HS-5 (cell line): ENCODE measurements around the gene MAMLD1.
A peak's percentile ranks its signal among the peaks of the same experiment; 100 is the strongest.

Experiments
- DNase-seq: peaks from one replicate; pipeline ENCODE4 v3.0.0-alpha.2; 2012; ENCODE audit warnings: low read depth

The MAMLD1 gene

DNA sequence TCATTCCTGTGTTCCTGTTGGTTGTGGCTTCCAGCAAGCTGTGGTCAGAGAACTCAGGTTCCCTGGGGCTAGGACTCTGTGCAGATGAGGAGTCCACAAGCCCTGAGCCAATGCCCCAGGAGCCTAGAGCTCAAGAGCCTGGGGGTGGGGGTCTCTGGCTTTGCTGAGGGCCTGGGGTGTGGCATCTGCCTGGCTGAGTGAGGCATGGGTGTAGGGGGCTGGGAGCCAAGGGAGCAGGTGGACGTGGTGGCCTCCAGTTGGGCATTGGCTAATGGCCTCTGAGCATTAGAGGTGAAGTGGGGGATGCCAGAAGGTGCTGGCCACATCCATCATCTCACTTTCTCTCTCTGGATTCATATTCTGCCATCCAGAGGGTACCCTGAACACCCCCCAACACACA, 5.3 kb upstream of the MAMLD1 start:
- no peak for DNase-seq

DNA sequence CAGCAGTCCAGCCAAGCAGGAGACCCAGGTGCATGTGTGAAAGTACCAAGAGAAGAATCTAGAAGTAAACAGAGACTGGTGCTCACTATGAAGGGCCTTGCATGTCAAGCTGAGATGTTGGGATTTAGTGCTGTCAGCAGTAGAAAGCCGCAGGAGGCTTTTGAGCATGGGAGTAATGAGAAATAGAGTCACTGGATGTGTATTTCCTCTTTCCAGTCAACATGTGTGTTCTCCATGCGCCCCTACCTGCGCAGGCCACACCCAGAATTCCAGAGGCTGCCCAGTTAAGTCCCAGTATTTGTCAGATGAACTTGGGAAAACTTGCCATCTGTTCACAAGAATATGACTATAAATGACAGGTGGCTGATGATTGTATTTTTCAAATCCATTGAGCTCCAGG, 4.5 kb upstream of the MAMLD1 start:
- DNase-seq = no peak

DNA sequence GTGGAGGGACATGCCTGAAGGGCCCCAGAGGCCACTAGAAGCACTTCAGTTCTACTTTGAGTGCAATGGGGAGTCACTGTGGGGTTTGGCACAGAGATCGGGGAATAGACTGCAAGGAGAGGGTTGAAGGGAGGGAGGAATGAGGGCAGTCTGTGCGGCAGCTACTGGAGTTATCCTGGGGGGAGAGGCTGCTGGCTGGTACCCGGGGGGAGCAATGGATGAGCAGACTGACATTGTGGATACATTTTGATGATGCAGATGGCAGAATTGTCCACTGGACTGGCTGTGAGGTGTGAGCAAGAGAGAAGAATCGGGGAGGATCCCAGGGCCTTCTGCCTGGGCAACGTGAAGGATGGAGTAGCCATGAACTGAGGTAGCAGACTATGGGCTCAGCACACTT, 2.8 kb upstream of the MAMLD1 start:
- DNase-seq = no peak

DNA sequence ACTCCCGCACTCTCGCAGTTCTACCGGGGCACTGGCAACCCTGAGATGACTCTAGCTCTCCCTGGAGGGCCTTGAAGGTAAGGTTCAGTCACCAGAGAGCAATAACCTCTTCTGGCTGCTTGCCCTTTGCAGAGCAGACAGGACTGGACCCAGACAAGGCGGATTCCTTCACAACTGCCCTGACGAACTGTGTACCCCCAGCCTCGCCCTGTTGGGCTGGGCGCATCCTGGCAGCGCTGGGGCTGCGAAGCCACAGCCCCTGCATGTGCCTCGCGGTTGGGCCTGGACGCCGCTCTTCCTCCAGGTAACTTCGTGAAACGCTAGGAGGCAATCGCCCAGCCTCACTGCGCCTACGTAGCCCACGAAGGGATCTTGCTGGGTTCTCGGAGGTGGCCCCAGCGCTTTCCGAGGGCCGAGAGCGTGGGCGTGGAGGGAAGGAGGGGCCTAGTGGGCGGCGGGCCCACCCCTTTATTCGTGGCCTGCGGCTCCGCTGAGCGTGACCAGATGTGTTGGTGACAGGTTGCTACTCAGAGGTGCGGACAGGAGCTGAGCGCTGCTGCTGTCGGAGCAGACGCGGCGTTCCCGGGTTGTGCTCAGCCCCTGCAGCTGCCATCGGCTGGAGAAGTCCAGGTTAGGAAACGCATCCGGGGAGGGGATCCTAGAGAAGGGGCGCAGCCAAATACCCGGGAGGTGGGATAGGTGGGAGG, 1.9 kb upstream of the MAMLD1 start:
- DNase-seq = no peak

DNA sequence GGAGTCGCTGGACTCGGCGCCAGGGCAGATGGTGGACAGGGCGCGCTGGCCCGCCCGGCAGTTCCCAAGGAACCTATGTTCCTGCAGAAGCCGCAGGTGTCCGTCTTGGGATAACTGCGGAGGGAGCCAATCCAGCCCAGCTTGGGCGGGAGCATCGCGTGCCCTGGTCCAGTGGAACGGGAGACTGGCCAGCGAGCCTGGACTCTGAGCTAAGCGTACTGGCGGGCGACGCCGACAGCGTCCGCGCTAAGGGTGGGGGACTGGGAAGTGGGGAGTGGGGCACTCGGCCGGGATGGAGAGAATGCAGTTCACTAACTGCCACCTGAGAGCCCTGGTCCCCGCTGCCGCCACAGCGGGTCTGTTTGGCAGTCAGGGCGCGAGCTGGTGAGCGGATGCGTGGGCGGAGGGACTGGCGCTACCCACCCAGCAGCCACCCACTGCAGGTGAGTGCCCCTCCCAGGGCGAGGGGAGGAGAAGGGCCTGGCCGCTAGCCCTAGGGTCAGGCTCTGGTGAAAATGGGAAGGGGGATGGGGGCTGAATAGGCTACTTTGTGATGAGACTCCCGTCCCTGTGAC, 1.3 kb upstream of the MAMLD1 start:
- no peak for DNase-seq

DNA sequence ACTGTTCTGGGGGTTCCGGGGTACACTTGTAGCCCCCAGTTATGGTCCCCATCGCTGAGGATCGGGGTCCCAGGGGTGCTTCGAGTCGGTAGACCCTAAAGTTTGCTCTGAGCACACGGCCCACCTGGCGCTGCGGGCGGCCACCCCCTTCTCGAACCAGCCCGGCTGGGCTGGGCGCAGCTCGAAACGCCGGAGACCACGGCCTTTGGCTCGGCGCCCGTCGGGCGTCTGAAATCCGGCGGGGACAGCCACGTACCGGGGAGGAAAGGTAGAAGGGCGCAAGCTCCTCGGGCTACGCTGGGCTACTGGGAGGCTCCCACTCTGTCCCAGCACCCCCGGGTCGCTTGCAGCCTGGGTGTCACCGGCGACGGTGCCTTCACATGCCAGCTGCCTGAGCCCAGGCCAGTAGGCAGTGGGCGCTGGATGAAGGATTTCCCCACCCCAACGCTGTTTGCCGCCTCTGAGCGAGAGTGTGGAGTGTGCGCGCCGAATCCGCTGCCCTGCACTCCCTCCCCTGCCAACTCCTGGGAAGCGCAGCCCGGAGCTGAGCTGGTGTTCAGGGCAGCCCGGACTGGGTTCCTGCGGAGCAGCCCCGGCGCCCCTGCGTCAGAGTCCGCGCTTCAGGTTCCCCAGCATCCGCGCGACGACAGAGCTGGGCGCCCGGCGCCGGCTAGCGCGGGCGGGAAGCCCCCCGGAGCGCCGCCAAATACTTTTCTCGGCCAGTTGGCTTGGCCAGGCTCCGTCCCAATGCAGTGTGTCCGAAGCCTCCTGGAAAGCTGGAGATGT, 637 bp downstream of the MAMLD1 start:
- DNase-seq = peak; percentile 2

DNA sequence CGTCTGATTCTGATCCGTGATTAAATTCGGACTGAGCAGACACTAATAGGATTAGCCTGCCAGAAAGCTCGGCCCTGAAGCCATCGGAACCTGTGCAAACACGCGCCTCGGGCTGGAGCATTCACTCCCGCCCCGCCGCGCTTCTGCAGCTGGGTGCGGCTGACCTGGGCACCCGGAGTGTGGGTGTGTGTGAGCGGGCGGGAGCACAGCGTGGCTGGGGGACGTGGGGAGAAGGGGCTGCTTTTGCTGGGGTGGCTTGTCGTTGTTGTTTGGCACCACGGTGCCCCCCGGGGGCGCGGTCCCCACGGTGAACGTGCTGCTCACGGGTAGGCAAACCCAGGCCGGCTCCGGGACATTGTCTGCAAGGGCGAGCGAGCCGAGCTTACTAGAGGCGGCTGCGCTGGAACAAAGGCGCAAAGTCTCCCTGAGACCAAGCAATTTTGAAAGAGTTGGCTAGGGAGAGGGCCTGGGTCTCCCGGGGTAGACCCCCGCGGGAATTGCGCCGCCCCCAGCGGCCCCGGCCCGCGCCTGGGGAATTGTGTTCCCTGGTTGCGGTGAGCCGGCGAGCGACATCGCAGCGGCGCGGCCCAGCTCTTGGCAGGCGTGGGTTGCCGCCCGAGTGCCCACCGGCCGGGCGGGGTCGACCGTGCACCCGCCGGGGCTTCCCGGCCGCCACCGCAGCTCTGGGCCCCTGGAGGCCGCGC, 1.4 kb downstream of the MAMLD1 start:
- no peak for DNase-seq

DNA sequence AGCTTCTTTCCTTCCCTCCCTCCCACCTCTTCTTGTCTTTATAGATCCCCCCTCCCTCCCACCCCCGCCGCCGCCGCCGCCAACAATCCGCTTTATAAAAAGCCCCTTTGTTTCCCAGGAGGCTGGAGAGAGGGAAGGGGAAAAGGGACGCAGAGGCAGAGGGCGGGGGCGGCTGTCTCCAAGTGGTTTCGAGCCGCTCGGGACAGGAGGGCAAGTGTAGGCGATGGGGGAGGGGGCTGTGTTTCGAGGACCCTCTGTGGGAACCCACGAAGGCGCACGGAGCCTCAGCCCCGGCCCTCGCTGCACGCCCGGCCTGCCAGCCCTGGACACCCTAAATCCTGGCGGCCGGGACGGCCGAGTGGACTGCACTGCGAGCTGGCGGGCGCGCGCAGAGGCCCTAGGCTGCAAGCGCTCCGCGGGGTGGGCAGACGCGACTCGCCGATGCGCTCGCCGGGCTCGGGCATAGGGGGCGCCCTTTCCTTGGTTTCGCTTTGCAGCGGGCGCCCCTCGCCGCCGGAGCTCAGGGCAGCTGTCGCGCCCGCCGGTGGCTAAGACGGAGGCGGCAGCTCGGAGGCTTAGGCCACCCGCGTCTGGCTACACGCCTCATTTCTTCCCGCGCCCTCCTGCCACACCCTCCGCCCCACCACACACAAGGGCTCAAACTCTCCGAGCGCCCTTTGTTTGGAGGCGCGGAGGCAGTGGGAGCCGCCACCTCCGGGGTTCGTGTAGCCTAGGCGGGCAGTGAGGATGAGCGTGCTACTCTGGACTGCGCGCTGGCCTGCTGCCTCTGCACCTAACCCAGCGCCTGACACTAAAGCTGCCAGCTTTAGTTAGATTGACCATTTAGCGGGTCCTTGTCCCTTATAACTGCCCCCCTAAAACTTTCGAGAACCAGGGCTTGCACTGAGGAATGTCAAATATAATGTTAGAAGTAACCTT, 2.2 kb downstream of the MAMLD1 start:
- no peak for DNase-seq

DNA sequence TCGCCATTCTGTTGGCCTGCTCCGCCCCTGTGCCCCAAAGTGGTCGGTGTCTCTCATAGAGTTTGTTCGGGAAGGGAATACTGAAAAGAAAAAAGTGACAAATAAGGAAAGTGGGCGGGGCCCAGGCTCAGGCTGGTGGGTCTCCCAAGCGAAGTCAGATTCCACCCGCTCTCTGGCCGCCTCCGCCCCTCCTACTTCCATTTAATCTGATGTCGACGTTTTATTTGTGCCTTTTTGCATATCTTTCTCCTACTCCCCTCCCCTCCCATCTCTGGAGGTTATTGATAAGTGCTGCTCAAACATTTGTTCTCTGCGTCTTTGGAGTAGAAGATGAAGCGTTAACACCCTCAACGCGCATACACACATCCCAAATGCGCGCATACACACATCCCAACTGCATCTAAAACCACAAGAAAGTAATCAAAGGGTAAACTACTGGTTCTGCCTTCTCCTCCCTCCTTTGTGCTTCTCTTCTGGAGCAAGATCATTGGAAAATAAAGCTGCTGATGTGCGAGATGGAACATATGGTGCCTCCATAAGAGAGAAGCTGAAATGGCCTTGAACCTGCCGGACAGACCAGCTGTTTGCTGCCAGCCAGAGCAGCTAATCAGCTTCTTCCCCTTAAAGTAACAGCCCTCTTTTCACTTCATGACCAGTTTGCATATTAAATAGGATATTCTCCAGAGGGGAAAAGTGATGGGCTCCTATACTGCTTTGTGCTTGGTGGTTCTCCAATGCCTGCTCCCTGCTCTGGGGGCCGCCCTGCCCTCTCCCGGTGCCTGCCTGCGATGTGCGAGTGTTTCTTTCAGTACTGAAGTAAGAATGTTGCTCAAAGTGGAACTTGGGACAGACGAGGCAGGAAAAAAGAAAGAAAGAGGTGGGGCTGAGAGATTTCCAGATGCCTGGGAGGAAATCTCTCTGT, 3.1 kb downstream of the MAMLD1 start:
- peak; percentile 2 for DNase-seq

DNA sequence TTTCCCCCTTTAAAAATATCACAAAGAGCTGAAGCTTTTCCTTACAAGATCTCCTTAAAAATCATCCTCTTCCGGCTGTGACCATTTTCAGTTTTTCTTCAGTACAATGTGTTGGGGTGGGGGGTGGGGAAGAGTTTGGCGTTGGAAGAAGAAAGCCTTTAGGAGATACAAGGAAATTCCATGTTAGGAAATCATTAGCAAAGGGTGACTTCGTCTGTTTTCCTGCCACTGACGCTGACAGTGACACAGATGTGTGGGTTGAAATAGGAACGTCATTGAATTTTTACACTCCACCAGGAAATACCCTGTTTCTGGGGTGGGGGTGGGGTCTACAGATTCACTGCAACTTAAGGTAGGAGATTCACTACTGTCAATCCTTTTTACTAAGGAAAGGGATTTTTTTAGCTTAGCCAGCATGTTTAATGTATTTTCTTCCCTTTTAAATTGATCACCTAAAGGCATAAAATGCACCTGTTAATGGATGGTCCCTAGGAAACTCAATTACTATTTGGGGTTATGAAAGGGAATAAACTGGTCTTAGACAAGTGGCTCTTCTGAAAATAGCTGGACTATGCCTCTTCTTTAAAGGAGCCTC, 3.9 kb downstream of the MAMLD1 start:
- no peak for DNase-seq

DNA sequence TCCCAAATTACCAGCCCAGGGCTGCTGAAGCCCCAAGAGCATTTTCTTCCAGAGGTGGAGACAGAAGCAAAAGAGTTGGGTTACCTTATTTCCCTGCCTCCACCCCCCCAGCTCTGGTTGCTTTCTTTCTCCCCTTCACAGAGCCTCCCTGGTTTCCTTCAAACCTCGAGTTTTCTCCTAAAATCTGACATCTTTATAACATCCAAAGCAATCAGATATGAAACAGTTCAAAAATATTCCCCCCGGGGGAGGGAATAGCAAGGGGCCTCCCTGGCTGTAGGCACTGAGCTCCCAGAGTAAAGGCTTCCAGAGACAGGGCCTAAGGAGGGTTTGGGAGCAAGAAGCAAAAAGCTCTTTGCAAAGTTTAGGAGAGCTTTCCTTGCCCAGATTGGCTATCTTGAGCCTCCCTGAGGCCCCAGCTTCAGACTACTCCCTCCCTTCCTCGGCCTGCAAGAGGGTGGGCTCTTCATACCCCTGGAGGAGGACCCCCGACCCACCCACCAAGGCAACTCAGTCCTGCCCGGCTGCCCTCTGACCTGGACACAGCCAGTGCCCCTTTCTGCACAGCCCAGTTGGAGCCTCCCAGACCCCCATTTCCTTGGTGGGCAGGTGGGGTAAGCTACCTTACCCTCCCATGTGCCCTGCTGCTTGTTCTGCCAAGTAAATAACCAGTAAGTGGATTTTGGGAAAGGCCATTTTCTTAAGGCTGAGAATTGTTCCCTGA, 7.6 kb downstream of the MAMLD1 start:
- DNase-seq = no peak

DNA sequence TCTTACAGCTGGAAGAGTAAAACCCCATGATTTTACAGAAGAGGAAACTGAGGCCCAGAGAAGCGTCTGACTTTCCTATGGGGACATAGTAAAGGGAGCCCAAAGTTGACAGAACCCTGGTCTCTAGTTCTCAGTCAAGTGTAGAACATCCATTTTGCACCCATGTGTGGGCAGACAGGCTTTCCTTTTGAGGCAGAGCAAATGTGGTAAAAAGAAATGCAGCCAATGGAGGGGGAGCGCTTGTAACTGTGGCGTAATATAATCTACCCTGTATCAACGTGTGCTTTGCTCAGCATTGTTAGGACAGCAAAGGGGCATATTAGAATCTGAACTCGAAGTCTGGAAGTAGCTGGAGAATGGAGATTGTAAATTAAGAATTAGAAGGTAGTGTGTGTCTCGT, 8.8 kb downstream of the MAMLD1 start:
- no peak for DNase-seq

DNA sequence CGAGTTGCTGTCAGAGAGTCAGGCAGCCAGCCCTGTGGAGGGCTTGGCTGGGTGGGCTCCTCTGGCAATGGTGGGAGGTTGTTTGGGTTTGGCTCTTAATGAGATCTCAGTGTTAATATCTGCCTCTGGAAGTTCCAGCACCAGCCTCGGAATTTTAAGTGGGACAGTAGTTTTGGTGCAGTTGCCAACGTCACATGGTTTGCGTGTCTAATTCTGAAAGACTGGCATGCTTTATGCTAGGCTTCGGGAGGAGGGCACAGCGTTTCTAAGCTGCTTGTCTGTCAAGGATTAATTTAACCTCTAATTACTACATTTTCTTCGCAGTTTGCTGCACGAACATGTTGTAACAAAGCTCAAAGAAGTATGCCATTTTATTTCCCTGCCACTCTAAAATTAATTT, 9.2 kb downstream of the MAMLD1 start:
- no peak for DNase-seq

DNA sequence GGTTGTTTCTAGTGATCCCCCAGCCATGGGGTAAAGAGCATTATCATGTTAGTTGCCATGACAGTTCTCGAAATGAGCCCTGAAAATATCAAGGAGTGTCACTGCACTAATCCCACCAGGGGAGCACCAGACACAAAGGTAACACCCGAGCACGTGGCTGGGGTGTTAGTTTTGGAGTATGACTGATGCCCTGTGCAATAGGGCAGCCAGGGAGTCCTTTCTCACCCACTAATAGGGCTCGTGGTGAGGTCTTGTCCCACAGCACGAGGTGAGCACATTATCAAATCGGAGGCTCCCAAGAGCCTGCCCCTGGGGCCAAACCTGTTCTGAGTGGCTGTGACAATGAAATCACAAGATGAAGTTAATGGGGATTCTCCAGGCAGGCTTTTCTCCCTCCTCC, 9.6 kb downstream of the MAMLD1 start:
- DNase-seq = no peak

DNA sequence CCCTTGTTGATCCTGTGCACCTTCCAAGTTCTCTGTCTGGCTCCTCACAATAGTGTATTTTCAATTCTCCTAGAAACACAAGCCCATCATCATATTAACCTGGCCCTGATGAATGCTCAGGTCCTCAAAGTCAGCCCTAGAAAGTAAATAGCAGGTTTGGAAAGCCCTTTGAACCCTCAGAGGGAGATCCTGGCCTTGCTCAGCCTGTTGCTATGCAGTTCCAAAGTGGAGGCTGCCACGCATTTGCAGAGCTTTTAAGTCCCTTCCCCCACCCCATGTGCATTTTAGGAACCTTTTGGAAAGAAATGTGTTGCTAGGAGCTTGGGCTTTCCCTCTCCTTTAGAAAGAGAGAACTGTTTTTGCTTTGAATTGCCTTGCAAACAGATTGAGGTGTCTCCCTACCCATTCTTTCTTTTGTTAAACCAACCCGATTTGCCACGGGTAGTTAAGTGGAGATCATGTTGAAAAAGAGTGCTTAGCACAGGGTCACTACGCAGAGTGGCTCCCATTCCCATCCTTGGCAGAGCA, 12.2 kb downstream of the MAMLD1 start:
- no peak for DNase-seq

DNA sequence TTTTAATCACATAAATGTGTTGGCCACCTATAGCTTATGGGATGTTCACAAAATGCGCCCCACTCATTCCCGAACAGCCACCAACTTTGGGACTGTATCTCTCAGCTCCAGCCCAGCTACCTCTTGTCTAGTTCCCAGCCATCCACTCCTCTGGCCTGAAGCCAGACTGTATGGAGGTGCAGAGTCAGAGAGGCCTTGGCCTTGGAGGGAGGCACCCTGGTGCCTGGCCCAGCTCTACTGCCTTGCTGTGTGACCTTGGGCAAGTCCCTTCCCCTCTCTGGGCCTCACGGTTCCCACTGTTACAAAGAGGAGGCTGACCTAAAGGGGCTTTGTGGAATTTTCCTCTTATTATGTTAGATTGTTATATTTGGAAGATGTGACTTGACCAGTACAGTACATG, 13.9 kb downstream of the MAMLD1 start:
- DNase-seq = no peak

DNA sequence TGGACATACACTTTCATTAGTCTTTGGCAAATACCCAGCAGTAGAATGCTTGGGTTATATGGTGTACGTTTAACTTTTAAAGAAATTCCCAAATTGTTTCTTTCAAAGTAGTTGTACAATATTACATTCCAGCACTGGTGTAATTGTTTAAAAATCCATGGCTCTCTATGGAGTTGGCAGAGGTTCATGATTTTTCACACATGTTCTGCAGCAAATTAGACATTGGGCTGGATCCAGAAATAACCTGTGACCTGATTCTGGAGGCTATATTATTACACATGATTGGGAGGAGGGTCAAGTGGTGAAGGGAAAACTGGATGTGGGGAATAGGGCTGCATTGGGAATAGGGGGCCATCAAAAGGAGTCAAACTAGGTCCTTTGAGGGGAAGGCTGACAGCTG, 41.9 kb downstream of the MAMLD1 start:
- no peak for DNase-seq

DNA sequence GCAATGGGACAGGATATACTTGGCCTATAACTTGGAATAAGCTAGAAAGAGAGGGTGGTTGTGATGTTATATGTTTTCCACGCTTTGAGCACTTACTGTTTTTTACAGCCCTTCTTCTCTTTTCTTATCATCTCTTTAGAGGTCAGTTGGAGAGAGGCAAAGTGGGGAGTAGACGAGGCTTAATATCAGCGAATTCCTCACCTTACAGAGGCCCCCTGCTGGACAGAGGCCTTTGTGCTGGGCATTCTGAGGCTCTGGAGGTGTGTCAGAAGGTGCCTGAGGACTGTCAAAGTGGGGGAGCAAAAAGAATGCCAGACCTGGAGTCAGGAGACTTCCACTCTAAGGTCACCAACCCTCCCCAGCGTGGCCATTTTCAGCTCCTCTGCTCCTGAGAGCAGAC, 42.5 kb downstream of the MAMLD1 start:
- DNase-seq = no peak

DNA sequence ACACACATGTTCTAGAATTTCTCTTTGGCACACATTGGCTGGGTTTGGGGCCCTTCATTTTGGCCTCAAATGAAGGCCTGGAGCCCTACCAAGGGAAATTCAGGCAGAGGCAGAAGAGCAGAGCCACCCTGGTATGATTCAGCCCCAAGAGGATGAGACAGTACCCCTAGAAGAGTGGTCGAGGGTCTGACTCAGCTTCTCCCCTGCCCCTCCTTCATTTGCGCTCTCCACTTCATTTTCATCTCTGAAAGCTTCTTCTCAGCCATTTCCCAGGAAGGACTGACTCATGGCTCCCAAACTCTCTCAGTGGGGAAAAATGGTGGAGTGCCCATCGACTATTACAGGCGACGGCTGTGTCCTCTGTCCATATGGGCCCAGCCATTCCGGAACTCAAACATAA, 43.5 kb downstream of the MAMLD1 start:
- DNase-seq = no peak
